ENCODE results near the gene MT1A. TPM values are rescaled to one million over a fixed set of nuclear protein-coding genes. Genes with fewer than 3 reads are reported as not detected.

Gene MT1A
- not detected in 2 replicates for total RNA-seq

DNA sequence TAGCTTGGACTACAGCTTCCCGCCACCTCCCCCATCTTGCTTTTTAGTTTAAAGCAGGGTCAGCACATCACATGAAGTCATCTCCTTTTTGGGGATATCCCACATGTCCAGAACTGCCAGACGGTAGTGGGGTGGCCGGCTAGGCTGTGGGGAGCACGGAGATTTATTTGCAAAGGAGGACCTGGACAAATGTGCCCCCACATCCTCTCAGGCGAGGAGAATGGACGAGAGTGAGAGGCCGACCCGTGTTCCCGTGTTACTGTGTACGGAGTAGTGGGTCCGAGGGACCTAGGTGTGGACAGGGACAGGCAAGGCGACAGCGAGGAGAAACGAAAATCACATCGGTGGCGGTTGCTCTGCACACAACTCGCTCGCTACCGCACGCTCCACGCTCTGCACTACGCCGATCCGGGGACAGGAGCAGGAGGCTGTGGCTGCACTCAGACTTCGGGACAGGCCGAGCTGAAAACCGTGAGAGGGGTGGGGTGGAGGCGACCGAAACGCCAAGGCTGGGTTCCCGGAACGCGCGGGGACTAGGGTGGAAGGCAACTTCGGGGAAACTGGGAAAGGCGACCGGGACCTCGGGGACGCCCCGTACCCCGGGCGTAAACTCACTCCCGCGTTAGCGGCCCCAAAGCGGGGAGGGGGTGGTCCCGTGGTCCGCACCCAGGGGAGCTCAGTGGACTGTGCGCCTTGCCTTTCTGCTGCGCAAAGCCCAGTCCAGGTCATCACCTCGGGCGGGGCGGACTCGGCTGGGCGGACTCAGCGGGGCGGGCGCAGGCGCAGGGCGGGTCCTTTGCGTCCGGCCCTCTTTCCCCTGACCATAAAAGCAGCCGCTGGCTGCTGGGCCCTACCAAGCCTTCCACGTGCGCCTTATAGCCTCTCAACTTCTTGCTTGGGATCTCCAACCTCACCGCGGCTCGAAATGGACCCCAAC lies at the start of gene MT1A:
MT1A (plus strand) TSS at position 853 of the 937 bp plus-strand sequence; CDS start at position 926, 73 bp downstream.

DNA sequence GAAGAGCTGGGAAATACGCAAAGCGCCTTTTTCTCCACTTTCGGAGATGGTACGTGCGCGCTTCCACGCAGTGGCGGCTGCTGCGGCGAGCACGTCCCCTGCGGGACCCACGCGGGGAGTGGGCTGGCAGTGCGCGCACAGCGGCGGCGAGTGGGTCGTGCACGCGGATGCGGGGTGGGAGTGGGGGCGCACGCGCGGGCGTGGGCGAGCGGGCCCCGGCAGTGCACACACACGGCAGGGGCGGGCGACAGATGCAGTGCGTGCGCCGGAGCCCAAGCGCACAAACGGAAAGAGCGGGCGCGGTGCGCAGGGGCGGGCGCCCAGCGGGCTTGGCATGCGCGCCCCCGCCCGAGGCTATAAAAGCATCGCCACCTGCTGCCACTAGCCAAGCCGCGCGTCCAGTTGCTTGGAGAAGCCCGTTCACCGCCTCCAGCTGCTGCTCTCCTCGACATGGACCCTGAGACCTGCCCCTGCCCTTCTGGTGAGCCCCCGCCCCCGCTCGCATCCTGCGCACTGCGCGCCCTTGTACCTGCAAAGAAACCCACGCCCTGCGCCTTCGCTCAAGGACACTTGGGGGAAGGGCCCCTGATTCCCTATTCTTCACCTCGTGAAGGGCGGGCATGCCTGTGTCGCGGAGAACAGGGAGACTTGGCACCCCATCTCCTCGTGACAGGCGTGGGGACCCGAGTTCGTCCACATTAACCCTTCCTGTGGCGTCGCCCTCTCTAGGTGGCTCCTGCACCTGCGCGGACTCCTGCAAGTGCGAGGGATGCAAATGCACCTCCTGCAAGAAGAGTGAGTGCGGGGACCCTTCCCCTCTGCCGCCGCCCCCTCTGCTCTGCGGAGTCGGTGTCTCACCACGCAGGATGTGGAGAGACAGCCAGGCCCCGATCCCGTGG lies 49.1 kb upstream of the MT1A start, which contains the start of gene MT3:
MT3 (plus strand) TSS at position 388 of the 899 bp plus-strand sequence; CDS start at position 451, 63 bp downstream.

DNA sequence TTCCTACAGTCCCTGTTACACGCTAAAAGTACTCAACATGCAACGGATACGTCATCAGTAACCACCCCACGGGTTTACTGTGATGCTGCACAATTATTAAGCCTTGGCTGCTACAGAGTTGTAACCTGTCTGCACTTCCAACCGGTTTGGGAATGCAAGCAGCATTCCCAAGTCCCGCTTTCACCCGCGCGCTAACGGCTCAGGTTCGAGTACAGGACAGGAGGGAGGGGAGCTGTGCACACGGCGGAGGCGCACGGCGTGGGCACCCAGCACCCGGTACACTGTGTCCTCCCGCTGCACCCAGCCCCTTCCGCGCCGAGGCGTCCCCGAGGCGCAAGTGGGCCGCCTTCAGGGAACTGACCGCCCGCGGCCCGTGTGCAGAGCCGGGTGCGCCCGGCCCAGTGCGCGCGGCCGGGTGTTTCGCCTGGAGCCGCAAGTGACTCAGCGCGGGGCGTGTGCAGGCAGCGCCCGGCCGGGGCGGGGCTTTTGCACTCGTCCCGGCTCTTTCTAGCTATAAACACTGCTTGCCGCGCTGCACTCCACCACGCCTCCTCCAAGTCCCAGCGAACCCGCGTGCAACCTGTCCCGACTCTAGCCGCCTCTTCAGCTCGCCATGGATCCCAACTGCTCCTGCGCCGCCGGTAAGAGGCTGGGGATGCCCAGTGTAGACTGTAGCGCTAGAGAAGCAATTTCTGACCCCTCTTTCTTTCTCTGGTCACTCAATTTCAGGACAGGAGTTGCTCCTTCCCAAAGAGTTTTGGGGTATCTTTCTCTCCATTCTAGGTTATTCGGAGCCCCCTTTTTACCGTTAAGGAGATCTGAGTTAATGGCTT lies 30.2 kb upstream of the MT1A start, which contains the start of gene MT2A:
MT2A (plus strand) TSS at position 542 of the 833 bp plus-strand sequence; CDS start at position 614, 72 bp downstream.

DNA sequence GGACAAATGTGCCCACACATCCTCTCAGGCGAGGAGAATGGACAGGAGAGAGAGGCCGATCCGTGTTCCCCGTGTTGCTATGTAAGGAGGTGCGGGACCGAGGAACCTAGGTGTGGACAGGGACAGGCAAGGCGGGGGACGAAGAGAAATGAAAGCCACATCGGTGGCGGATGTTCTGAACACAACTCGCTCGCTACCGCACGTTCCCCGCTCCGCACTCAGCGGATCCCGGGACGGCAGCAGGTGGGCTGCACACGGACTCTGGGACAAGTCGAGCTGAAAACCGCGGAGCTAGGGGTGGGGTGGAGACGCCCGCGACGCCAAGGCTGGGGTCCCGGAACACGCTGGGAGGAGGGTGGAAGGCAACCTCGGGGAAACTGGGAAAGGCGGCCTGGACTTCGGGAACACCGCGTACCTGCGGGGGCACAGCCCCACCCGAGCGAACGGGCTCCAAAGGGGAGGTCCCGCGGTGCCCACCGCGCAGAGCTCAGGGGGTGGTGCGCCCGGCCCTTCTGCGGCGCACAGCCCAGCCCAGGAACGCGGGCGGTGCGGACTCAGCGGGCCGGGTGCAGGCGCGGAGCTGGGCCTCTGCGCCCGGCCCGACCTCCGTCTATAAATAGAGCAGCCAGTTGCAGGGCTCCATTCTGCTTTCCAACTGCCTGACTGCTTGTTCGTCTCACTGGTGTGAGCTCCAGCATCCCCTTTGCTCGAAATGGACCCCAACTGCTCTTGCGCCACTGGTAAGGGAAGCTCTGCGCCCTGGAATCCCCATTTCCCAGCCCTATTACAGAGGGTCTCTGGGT lies 13.1 kb upstream of the MT1A start, which contains the start of gene MT1E:
MT1E (plus strand) TSS at position 642 of the 803 bp plus-strand sequence; CDS start at position 713, 71 bp downstream.

DNA sequence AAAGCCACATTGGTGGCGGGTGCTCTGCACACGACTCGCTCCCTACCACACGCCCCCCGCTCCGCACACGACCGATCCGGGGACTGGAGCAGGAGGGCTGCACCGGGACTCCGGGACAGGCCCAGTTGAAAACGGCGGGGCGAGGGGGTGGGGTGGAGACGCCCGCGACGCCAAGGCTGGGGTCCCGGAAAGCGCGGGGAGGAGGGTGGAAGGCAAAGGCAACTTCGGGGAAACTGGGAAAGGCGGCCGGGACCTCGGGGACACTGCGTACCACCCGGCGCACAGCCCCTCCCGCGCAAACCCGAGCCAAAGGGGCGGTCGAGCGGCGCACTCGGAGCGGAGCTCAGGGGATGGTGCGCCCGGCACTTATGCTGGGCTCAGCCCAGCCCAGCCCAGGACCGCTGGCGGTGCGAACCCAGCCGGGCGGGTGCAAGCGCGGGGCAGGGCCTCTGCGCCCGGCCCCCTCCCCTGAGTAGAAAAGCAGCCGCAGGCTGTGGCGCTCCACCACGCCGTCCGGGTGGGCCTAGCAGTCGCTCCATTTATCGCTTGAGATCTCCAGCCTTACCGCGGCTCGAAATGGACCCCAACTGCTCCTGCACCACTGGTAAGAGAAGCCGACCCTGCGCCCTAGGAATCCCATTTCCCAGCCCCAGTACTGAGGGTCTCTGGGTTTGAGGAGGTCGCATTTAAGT lies 6.2 kb upstream of the MT1A start, which contains the start of gene MT1M:
MT1M (plus strand) TSS at position 504 of the 692 bp plus-strand sequence; CDS start at position 577, 73 bp downstream.

DNA sequence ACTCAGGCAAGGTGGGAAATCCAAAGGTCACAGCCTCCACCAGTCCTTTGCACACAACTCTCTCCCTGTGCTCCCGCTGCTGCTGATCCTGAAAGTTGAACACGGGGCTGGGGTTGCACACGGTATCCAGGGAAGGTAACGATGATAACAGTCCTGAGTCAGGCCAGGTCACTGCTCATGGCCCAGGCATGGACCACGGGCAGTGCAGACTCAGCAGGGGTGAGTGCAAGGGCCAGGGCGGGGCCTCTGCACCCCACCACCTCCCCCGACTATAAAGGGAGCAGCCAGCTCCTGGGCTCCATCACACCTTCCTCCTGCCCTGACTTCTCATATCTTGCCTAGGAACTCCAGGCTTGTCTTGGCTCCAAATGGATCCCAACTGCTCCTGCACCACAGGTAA lies 13.1 kb downstream of the MT1A start, which contains the start of gene MT1B:
MT1B (plus strand) TSS at position 301 of the 400 bp plus-strand sequence; CDS start at position 369, 68 bp downstream.

DNA sequence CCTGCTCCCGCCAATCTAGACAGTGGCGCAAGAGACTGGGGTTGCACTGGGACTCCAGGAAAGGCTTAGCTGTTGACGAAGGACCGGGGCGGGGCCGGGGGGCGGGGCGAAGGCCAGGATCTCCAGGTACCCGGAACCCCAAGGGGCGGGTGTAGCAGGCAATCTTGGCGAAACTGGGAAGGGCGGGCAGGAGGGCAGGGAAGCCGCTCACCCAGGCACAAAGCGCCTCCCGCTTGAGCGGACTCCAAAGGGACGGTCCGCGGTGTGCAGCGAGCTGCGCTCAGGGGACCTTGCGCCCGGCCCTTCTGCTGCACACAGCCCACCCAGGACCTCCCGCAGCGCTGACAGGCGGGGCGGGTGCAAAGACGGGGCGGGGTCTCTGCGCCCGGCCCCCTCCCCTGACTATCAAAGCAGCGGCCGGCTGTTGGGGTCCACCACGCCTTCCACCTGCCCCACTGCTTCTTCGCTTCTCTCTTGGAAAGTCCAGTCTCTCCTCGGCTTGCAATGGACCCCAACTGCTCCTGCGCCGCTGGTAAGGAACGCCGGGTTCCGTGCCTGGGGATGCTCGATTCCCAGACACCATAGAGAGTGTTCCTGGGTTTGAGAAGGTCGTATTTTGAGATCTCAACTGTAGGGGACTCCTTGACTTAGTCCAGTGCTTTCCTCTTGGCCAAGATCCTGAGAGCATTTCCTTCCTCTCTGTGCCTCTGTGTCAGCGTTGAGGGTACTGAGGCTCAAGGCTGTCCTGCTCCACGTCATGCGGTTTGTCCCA lies 19.3 kb downstream of the MT1A start, which contains the start of gene MT1F:
MT1F (plus strand) TSS at position 405 of the 772 bp plus-strand sequence; CDS start at position 505, 100 bp downstream.

DNA sequence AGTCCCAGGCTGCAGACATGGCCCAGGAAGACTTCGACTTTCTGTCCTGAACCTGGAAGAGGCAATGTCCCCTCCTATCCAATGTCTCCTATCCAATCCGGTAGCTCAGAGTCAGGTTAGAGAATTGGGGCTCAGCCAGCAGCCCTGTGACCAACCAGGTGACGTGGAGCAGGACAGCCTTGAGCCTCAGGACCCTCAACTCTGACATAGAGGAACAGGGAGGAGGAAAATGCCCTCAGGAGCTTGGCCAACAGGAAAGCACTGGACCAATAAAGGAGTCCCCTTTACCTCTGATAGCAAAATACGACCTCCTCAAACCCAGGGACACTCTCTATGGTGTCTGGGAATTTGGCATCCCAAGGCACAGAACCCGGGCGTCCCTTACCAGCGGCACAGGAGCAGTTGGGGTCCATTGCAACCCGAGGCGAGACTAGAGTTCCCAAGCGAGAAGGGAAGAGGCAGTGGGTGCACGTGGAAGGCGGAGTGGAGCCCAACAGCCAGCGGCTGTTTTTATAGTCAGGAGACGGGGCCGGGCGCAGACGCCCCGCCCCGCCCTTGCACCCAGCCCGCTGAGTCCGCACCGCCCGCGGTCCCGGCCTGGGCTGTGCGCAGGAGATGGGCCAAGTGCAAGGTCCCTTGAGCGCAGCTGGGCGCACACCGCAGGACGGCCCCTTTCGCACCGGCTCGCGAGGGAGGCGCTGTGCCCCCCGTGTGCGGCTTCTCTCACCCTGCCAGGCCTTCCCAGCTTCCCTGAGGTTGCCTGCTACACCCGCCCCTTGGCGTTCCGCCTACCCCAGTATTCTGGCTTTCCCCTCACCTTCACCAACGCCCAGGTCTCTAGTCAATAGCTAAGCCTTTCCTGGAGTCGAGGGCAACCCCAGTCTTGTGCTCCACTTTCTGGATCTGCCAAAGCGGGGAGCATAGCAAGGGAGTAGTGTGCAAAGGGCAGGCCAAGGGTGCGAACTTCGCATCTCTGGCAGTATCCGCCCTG lies 29.4 kb downstream of the MT1A start, which contains the start of gene MT1G:
MT1G (minus strand) TSS at position 485 of the 991 bp plus-strand sequence; CDS start at position 413, 72 bp downstream.

DNA sequence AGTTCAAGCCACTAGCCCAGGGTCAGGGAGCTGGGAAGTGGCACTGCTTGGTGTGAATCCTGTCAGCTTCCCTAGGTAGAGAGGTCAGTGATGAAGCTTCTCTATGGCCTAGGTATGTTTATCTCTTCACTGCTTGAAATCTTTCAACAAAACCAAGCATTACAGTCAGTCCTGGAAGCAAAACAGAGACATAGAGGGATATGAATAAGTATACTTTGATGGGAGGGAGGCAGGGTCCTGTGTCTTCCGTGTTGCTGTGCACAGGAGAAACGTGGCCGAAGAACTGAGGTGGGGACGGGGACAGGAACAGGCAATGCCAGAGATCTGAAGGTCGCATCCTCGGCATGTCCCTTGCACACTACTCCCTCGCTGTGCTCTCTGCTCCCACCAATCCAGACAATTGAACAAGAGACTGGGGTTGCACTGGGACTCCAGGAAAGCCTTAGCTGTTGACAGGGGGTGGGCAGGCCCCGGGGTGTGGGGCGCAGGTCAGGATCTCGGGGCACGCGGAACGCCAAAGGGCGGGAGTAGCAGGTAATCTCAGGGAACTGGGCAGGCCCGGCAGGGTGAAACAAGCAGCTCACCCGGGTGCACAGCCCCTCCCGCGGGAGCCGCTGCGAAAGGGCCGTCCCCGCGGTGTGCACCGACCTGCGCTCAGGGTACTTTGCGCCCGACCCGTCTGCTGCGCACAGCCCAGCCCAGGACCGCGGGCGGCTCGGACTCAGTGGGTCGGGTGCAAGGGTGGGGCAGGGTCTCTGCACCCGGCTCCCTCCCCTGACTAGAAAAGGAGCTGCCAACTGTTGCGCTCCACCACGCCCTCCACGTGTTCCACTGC lies 30.8 kb downstream of the MT1A start, which contains the start of gene MT1H:
MT1H (plus strand) TSS at position 810 of the 835 bp plus-strand sequence. CDS start 71 bp downstream, outside the sequence.

DNA sequence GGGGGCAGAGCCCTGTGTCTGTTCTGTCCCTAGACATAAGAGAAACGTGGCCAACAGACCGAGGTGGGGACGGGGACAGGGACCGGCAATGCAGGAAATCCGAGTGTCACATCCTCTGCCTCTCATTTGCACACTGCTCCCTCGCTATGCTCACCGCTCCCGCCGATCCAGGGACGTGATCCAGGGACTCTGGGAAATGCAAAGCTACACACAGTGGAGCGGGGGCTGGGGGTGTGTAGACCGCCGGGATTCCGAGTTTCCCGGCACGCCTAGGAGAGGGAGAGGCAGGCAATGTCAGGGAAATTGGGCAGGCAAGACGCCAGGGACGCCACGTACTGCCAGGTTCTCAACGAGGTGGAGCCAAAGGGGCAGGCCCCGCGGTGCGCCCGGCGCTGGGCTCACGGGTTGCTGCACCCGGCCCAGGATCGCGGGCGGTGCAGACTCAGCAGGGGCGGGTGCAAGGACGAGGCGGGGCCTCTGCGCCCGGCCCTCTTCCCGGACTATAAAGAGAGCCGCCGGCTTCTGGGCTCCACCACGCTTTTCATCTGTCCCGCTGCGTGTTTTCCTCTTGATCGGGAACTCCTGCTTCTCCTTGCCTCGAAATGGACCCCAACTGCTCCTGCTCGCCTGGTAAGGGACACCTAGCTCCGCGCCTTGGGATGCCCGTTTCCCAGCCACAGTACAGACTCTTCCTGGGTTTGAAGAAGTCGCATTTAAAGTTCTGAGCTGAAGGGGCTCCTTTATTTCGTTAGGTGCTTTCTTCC lies 43.7 kb downstream of the MT1A start, which contains the start of gene MT1X:
MT1X (plus strand) TSS at position 532 of the 764 bp plus-strand sequence; CDS start at position 603, 71 bp downstream.

Other genes with a start within 250 kb of the MT1A start
- 268 and 384 TPM in 2 replicates for gene AMFR, start 213.1 kb upstream of the MT1A start, total RNA-seq
- 67.6 and 93.2 TPM in 2 replicates for gene NUDT21, start 187.3 kb upstream of the MT1A start, total RNA-seq
- 77.9 and 123 TPM in 2 replicates for gene OGFOD1, start 187.1 kb upstream of the MT1A start, total RNA-seq
- gene BBS2, start 118.6 kb upstream of the MT1A start, total RNA-seq = 36.1 and 40.0 TPM in 2 replicates
- gene MT4, start 73.6 kb upstream of the MT1A start, total RNA-seq = not detected in 2 replicates
- not detected in 2 replicates for gene MT3, start 49.1 kb upstream of the MT1A start, total RNA-seq
- gene MT2A, start 30.1 kb upstream of the MT1A start, total RNA-seq = 68.9 and 179 TPM in 2 replicates
- gene MT1E, start 12.9 kb upstream of the MT1A start, total RNA-seq = 90.4 and 152 TPM in 2 replicates
- gene MT1M, start 6.0 kb upstream of the MT1A start, total RNA-seq = 0.88 and 1.1 TPM in 2 replicates
- not detected in 2 replicates for gene MT1B, start 13.2 kb downstream of the MT1A start, total RNA-seq
- gene MT1F, start 19.3 kb downstream of the MT1A start, total RNA-seq = not detected in 2 replicates
- gene MT1G, start 29.4 kb downstream of the MT1A start, total RNA-seq = not detected in 2 replicates
- not detected in 2 replicates for gene MT1H, start 31.1 kb downstream of the MT1A start, total RNA-seq
- 26.0 and 38.7 TPM in 2 replicates for gene MT1X, start 43.8 kb downstream of the MT1A start, total RNA-seq
- gene NUP93, start 91.5 kb downstream of the MT1A start, total RNA-seq = 36.1 and 98.2 TPM in 2 replicates
- not detected in 2 replicates for gene SLC12A3, start 226.5 kb downstream of the MT1A start, total RNA-seq